ENCODE data around the gene AKAP1. TPM values are rescaled to one million over a fixed set of nuclear protein-coding genes. Genes with fewer than 3 reads are reported as not detected.
A peak's percentile ranks its signal among the peaks of the same experiment; 100 is the strongest.

Gene AKAP1
- total and polyA plus RNA-seq, 9 of the 15 experiments (the other 6 are each of a cell fraction or from before 2014, with no cell fraction given): 12.9 to 63.8 (median 36.4) TPM

DNA sequence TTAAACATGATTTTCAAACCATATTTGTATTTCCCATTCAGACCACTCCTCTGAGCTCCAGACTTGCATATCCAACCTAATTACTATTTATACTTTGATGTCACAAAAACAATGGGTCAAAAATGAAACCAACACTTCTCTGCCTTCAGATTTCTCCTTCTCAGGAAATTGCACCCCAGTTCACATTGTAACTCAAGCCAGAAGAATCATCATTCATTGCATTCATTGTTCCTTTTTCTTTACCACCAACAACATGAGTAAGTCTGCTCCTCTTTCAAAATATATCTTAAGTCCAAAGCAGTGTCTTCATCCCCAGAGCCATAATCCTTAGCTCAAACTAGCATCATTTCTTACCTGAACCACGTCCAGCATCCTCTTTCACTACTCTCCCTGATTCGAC is 2.6 kb upstream of the AKAP1 start:
- peaks cover 8% of the 10 kb centered on the region for H4K20me1 ChIP-seq (replicated peaks; ENCODE audit: control insufficient read depth, insufficient read depth, low read length)
- CTCF ChIA-PET (ENCODE audit: low intra/inter-chr PET ratio): no interaction called here
- intact Hi-C loops (cut with micrococcal nuclease) (no loop called here), in situ Hi-C loops (cut with MboI) (no loop called here)
- H3K27ac ChIP-seq (ENCODE audit: extremely low read depth, low read depth, low read length): no peak overlapping the region
- POLR2A ChIA-PET: no interaction called here
- peaks cover 6% of the 10 kb centered on the region; the same call in 1 of the 3 replicates for H3K36me3 ChIP-seq (ENCODE audit: control insufficient read depth, insufficient read depth, low read length)
- FAIRE-seq: no peak
- WGBS (ENCODE audit: insufficient coverage, low coverage, missing lambda C conversion rate): 48% methylated on average over 2 of the region's 2 CpGs
- H3K4me3 ChIP-seq: no peak overlapping the region
- no TSS peak for BruUV-seq (replicated peaks)
- H3K9me3 ChIP-seq (replicated peaks; ENCODE audit: control insufficient read depth, insufficient read depth, low read depth, low read length): no peaks in the 10 kb centered on the region
- no peak for DNase-seq (ENCODE audit: extremely low read depth in 1 of 4, low spot score in 3 of 4)
- no peak for ATAC-seq
- no peak overlapping the region for H2AFZ ChIP-seq (ENCODE audit: low read depth, low read length)
- peaks cover 28% of the 10 kb centered on the region for H3K79me2 ChIP-seq (ENCODE audit: control insufficient read depth, insufficient read depth, low read length)
- TF ChIP-seq NR2C2 (CRISPR knock-in tag; IDR thresholded peaks at IDR 0.05) (no peak), NR2C2 (tag; IDR thresholded peaks at IDR 0.05) (0 out of 2 replicates have a peak, but pooled peaks have one; percentile 5), MCM5 (IDR thresholded peaks at IDR 0.05; ENCODE audit: low read depth) (no peak), YY1 (IDR thresholded peaks at IDR 0.05; ENCODE audit: borderline replicate concordance in 1 of 3, control insufficient read depth in 1 of 3, extremely low read depth in 1 of 3, insufficient read depth in 3 of 3, insufficient read length in 1 of 3, insufficient replicate concordance in 2 of 3, low read depth in 1 of 3, low read length in 2 of 3) (no peak), ZFP36 (IDR thresholded peaks at IDR 0.05; ENCODE audit: low read depth, low read length, partially characterized antibody) (no peak)
- no peak overlapping the region for H3K9ac ChIP-seq (ENCODE audit: insufficient read depth in 1 of 2, low read depth in 2 of 2, low read length in 2 of 2)
- H3K4me1 ChIP-seq (replicated peaks in 1 of 2; ENCODE audit: control insufficient read depth in 2 of 2, insufficient read depth in 2 of 2, low read length in 2 of 2): peaks cover 17 to 18% of the 10 kb centered on the region in 2 experiments; a peak in 4 of 5 replicates
- no peaks in the 10 kb centered on the region for H3K9me1 ChIP-seq (ENCODE audit: control insufficient read depth, insufficient read depth, low read length)
- no peak overlapping the region for H3K4me2 ChIP-seq (ENCODE audit: insufficient read depth, low read length)
- H3K27me3 ChIP-seq (ENCODE audit: control insufficient read depth in 2 of 2, insufficient read depth in 2 of 2, low read length in 2 of 2): no peaks in the 10 kb centered on the region

Measured in K562 (cell line).